Kidney (tissue), 14 donors: ENCODE data around the gene GABARAP. TPM values are rescaled to one million over a fixed set of nuclear protein-coding genes. Genes with fewer than 3 reads are reported as not detected.
A peak's percentile ranks its signal among the peaks of the same experiment; 100 is the strongest.

Experiments
- DNase-seq, 5 donors: peaks; one replicate each; pipeline ENCODE4 v3.0.0-alpha.2; 2013 to 2020
- FAIRE-seq: peaks from 2 replicates; lab custom pipeline; 2012; peaks lifted over from hg19 to GRCh38; lab: Jason Lieb, UNC
- H3K27ac ChIP-seq, 2 donors: one replicate each; pipeline ENCODE4 v1.7.0; 2013; ENCODE audit warnings: low read depth in 2 of 2, low read length in 2 of 2, inconsistent platforms in 1 of 2
- H3K27me3 ChIP-seq: one replicate; pipeline ENCODE4 v1.7.1; 2013; ENCODE audit warnings: low read length, inconsistent platforms; ENCODE audit not compliant: control insufficient read depth, insufficient read depth
- H3K36me3 ChIP-seq, 3 donors: one replicate each; pipeline versions ENCODE4 v1.7.0 to v1.7.1; 2013; ENCODE audit warnings: low read length in 3 of 3, control low read depth in 1 of 3, inconsistent platforms in 1 of 3; ENCODE audit not compliant: insufficient read depth in 3 of 3, control insufficient read depth in 2 of 3
- H3K4me1 ChIP-seq, 3 donors: one replicate each; pipeline versions ENCODE4 v1.7.0 to v1.7.1; 2013; ENCODE audit warnings: low read length in 3 of 3, inconsistent platforms in 1 of 3, low read depth in 1 of 3; ENCODE audit not compliant: control insufficient read depth in 2 of 3, insufficient read depth in 2 of 3
- H3K4me3 ChIP-seq, 3 donors: one replicate each; pipeline versions ENCODE4 v1.7.0 to v1.8.1; 2013; ENCODE audit warnings: low read length in 3 of 3, control low read depth in 1 of 3, inconsistent platforms in 1 of 3
- H3K9ac ChIP-seq, 3 donors: one replicate each; pipeline versions ENCODE4 v1.7.0 to v1.7.1; 2013; ENCODE audit warnings: low read length in 3 of 3, control low read depth in 1 of 3, inconsistent platforms in 1 of 3
- H3K9me3 ChIP-seq, 3 donors: one replicate each; pipeline versions ENCODE4 v1.7.0 to v1.7.1; 2013; ENCODE audit warnings: low read length in 3 of 3, control low read depth in 1 of 3, inconsistent platforms in 1 of 3; ENCODE audit not compliant: control insufficient read depth in 2 of 3, insufficient read depth in 1 of 3
- CTCF ChIP-seq: IDR thresholded peaks from 3 replicates; pipeline ENCODE4 v1.5.1; 2012; ENCODE audit warnings: mild to moderate bottlenecking, moderate library complexity, borderline replicate concordance; ENCODE audit not compliant: insufficient read depth; ENCODE audit errors: extremely low read depth
- intact Hi-C: fragments of 100-400 bp; cut with DNase I; formaldehyde crosslinking; loops from one replicate; pipeline ENCODE4 v1.11.1; 2022
- polyA plus RNA-seq: library from polyadenylated mRNA; stranded (reverse); fragments of 350-450 nt; fragmentation: Illumina TruSeq; extraction: RNeasy Lipid Tissue Mini Kit (QIAGEN cat#74804); gene quantifications from one replicate; pipeline ENCODE4 v1.2.3, GENCODE V29; 2014; ENCODE audit warnings: low read depth, low replicate concordance; ENCODE audit not compliant: insufficient read depth
- total RNA-seq: library from RNA; stranded (reverse); fragmentation: NEBNext Ultra II Directional; extraction: Animal tissue kit (Norgen Biotek cat#: 25700); gene quantifications from one replicate; pipeline ENCODE4 v1.2.1, GENCODE V29; 2021
- donor health status: control.
- donor health status: control.
- donor health status: control.
- donor health status: control.
- donor health status: control.
- donor health status: DM: yes; HTN: yes; CAD: no.
- donor health status: Normal renal cell carcinoma (clear cell type).

GABARAP gene
- total and polyA plus RNA-seq, 2 donors from 2014 or later = 477 to 1,483 TPM

GRCh38 chr17:7222972-7223292 lies 19.3 kb downstream of the GABARAP start:
- intact Hi-C loops = no loop called here
- H3K27ac ChIP-seq = peak overlapping the region in 1 of 2 donors; percentile 4
- peaks cover 4 to 43% (median 29%) of the 10 kb centered on the region in 3 donors for H3K4me1 ChIP-seq
- H3K36me3 ChIP-seq = peaks cover 5 to 51% (median 33%) of the 10 kb centered on the region in 3 donors
- no peak overlapping the region for H3K4me3 ChIP-seq
- DNase-seq = no peak
- no peak for TF ChIP-seq CTCF
- H3K27me3 ChIP-seq = no peaks in the 10 kb centered on the region
- no peaks in the 10 kb centered on the region for H3K9me3 ChIP-seq
- FAIRE-seq = no peak
- H3K9ac ChIP-seq = peak overlapping the region in 1 of 3 donors; percentile 12

- H3K27ac ChIP-seq = peak overlapping the region; percentile 4 to 28
- peaks cover 4 to 46% (median 29%) of the 10 kb centered on the region in 3 donors for H3K4me1 ChIP-seq
- no peaks in the 10 kb centered on the region for H3K27me3 ChIP-seq
- peaks cover 5 to 47% (median 33%) of the 10 kb centered on the region in 3 donors for H3K36me3 ChIP-seq
- no peak for TF ChIP-seq CTCF
- DNase-seq (peak in 1 of 5 donors; percentile 45), FAIRE-seq (no peak)
- intact Hi-C loops = no loop called here
- no peak overlapping the region for H3K4me3 ChIP-seq
- peak overlapping the region in 2 of 3 donors; percentile 24 to 99 for H3K9ac ChIP-seq
- no peaks in the 10 kb centered on the region for H3K9me3 ChIP-seq
Measured at GRCh38 chr17:7222093-7222971, 19.9 kb downstream of the GABARAP start.

DNA sequence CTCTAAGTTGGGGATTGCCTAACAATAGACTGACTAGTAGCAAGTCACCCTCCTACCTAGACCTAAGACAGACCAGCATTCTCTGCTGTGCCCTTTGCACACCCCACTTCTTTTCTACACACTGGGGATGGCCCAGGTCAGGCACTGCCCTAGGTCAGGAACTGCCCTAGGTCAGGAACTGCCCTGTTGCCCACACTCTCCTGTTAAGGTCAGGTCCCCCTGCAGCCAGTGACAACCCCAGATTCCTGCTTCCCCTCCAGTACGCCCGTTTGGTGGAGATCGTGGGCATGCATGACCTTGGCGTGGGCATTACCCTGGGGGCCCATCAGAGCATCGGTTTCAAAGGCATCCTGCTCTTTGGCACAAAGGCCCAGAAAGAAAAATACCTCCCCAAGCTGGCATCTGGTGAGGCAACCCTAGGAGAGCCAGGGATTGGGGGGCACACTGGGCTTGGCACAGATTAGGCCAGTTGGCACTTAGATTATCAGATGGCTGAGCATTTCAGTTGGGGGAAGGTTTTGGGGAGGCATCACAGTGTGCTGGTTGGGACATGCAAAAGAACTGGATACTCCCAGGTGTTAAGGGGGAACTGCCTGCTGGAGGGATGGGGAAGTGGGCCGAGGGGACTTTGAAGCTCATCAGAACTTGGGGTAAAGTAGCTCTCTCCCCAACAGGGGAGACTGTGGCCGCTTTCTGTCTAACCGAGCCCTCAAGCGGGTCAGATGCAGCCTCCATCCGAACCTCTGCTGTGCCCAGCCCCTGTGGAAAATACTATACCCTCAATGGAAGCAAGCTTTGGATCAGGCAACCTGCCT lies 20.8 kb downstream of the GABARAP start:
- intact Hi-C loops = no loop called here
- H3K36me3 ChIP-seq = peaks cover 5 to 38% (median 30%) of the 10 kb centered on the region in 3 donors
- H3K27ac ChIP-seq = peak overlapping the region; percentile 100
- no peak for FAIRE-seq
- peaks cover 4 to 42% (median 34%) of the 10 kb centered on the region in 3 donors for H3K4me1 ChIP-seq
- H3K4me3 ChIP-seq = peak overlapping the region in 2 of 3 donors; percentile 74 to 91
- H3K9me3 ChIP-seq = no peaks in the 10 kb centered on the region
- H3K27me3 ChIP-seq = no peaks in the 10 kb centered on the region
- H3K9ac ChIP-seq = peak overlapping the region in 2 of 3 donors; percentile 54 to 99
- no peak for TF ChIP-seq CTCF
- DNase-seq = peak in 2 of 5 donors; percentile 65 to 71
